GM19099 (cell line): ENCODE measurements around the gene ZNF154.
A peak's percentile ranks its signal among the peaks of the same experiment; 100 is the strongest.

Source experiments
- POLR2A ChIP-seq: IDR thresholded peaks from 3 replicates; pipeline ENCODE4 v1.6.1; 2011; ENCODE audit warnings: low read depth; ENCODE audit not compliant: insufficient read length; ENCODE audit errors: extremely low read depth

ZNF154 gene

DNA sequence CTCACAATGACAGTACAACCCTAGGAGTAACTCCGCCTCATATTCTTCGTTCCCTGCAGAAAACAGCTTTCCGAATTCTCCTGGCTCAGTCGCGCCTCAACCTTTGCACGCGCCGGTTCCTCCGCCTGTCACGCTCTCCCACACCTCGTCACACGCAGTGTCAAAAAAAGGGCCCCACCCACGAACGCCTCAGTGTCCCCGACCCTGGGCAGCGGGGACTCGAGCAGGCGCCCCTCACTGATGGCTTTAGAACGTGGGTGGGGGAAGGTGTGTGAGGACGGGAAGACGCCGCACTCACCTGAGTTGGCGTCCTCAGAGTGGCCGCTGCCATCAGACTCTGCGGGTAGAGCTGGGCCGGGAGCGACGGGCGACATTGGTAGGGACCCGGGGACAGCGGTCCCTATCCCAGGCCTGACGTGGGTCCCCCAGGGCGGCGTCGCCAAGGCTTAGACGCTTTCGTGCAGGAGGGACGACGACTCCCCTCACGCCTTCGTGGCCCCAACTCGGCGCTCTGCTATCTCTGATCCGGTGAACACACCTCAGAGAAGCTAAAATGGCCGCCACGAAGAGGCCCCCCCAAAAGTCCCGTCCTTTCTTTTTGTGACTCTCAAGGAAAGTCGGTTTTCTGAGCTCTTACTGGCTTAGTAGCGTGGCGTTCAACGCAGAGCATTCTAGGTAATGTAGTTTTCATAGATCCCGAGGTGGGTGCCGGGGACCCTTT lies at the start of gene ZNF154:
ZNF154 (minus strand) TSS at position 564 of the 721 bp plus-strand sequence; CDS start at position 331, 233 bp downstream.
- no peak for TF ChIP-seq POLR2A

DNA sequence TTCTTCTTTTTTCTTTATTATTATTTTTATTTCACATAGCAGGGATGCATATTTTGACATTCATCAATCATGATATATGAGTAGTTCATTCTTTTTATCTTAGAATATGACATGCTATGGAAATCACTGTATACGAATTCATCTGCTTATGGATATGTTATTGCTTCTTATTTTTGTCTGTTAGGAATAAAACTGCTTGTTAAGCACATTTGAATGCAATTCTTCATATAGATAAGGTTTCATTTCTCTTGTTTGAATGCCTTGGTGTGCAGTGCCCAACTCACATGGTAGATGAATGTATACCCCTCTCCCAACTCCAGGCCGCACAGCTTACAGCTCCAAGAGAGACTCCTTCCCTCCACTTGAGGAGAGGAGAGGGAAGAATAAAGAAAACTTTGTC lies 48.9 kb upstream of the ZNF154 start:
- no peak for TF ChIP-seq POLR2A

GRCh38 chr19:57755031-57755430 lies 46.0 kb upstream of the ZNF154 start:
- no peak for TF ChIP-seq POLR2A

GRCh38 chr19:57754091-57754673 lies 45.2 kb upstream of the ZNF154 start:
- no peak for TF ChIP-seq POLR2A

- no peak for TF ChIP-seq POLR2A
These were observed 39.0 kb upstream of the ZNF154 start for GRCh38 chr19:57748029-57748428.

- TF ChIP-seq POLR2A, result no peak
These were observed 38.4 kb upstream of the ZNF154 start for GRCh38 chr19:57747472-57747807.

DNA sequence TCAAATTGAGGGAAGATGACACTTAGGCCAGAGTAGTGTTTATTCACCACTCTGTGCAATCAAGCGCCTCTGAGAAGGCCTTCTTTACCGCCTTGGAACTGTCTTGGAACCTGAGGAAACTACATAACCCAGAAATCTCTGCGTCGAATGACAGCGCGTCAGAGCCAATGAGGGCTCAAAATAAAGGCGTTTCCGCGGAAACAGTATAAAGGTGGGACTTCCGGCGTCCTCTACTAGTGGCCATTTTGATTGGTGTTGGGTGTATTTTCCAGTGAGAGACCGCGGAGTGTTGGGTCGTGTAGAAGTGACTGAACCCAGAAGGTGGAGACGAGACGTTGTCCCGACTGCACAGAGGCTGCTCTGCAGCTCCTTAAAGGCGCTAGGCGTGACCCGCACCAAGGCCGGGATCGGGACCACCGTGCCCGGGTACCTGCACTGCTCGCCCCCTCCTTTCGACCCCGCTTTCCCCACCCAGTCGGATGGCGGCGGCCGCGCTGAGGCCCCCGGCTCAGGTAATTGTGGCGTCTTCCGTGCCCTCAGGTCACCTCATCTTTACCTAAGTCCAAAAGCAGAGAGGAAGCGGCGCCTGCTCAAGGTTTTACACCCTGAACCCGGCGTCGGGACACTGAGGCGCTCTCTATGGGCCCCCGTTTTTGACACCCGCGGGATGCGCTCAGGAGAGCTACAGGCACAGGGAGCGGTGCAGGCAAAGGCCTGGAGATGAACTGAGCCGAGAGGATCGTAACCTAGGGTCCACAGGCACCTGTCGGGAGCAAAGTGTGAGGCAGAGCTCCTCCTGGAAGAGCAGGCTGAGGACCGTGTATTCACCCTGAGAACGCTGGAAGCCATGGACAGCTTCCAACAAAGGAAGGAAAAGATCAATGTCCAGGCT lies 37.8 kb upstream of the ZNF154 start, which contains the start of gene ZNF776:
ZNF776 (plus strand) TSS at position 236 of the 892 bp plus-strand sequence; CDS start at position 480, 244 bp downstream.
- peak; percentile 84 for TF ChIP-seq POLR2A

GRCh38 chr19:57720878-57721277 lies 11.9 kb upstream of the ZNF154 start:
- TF ChIP-seq POLR2A, result no peak

- TF ChIP-seq POLR2A, result no peak
These were observed 11.0 kb upstream of the ZNF154 start for GRCh38 chr19:57719901-57720519.

DNA sequence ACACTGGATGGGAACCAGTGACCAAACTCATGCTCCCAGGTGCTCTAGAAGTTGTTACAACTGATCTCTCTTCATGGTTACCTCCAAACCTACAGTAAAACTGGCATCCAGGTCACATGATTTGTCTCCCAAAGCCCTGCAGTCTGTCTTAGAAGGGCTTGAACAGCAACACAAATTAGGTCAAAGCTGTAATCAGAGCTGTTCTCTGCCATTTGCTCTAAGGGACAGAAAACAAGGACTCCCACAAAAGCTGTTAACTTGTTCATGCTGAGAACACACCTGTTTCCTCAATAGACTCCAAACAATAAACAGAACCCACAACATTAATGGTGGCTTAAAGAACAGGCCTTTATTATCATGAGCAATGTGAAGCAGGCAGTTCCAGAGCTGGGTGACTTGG lies 10.4 kb upstream of the ZNF154 start:
- no peak for TF ChIP-seq POLR2A

DNA sequence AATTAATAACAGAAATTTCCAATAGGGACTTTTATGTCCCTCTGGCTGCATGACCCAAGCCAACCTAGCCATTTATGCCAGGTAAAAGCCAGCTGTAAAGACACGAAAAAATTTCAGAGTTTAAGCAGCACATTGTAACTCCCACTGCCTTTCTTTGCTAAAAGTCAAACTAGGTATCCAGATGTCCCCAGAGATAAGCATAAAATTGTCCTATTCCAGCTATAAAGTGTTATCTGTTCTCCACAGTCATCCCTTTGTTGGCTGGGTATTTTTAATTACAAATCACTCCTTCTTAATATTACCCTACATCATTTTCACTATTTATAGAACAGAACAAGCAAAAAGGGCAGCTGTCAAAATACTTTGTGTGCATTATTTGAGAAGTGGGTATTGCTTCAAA lies 3.2 kb upstream of the ZNF154 start:
- TF ChIP-seq POLR2A, result no peak

DNA sequence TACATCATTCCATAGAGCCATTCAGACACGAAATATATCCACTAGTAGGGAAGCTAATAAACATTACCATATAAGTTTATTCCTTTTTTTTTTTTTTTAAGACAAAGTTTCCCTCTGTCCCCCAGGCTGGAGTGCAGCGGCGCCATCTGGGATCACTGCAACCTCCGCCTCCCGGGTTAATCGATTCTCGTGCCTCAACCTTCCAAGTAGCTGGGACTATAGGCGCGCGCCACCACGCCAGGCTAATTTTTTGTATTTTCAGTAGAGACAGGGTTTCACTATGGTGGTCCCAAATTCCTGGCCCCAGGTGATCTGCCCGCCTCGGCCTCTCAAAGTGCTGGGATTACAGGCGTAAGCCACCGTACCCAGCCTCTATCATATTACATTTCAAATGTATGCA lies 612 bp upstream of the ZNF154 start:
- no peak for TF ChIP-seq POLR2A

DNA sequence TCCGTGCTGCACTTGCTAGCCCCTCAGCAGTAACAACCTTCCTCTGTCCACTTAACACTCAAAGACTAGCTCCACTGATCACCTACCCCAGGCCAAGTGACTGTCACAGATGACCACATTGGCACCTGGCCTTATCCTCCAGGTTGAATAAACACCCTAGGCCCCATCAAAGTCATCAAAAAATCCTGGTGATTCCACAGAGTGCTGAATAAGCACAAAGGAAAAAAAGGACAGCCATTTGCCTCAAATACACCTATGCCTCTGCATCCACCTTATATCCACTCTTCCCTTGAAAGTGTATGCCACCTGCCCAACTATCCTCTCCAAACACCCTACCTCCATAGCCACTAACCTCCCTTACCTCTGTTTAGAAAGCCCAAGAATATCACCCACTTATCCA lies 2.7 kb downstream of the ZNF154 start:
- no peak for TF ChIP-seq POLR2A

- TF ChIP-seq POLR2A, result no peak
These were observed 7.4 kb downstream of the ZNF154 start for GRCh38 chr19:57701625-57702024.

DNA sequence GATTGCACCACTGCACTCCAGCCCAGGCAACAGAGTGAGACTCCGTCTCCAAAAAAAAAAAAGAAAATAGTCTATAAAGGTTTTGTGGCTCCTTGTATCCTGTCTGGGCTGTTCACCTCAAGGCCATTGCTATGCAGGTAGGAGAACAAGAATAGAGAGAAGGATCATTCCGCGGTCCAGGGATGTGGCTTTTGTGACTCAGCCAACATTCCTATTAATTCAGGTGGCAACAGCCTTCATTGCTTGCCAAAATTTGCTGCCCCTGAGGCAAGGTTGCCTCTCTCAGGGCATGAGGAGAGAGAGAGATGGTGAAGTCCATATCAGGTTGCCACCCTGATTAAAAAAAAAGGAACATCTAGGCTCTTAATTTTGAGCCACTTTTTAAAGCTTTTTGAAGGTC lies 19.3 kb downstream of the ZNF154 start:
- TF ChIP-seq POLR2A, result no peak
